Stimulated activated CD8-positive, alpha-beta memory T cell treated with anti-CD3 and anti-CD28 coated beads, Interleukin-4, amount 100 ng/mL, for 24 hours (primary cell): Measurements from ENCODE around the gene NPAS3.

ENCODE experiments used
- DNase-seq: peaks from one replicate; pipeline ENCODE4 v3.0.0-alpha.2; 2020; ENCODE audit warnings: low read depth

NPAS3 gene

DNA sequence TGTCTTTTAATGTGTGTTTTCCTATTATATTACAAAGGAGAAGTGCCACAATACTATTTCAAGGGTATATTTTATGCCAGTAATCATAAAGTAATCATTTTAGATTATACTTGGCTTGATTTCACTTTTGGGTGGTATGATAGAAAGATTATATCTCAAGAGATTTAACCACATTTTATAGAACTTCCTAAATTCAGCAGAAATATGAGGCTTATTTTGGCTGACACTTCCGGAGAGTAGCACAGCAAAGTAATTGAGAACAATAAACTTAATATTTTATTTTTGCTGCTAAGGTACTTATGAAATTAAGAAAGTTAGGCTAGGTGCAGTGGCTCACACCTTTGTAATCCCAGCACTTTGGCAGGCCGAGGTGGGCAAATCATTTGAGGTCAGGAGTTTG, 319.1 kb downstream of the NPAS3 start:
- DNase-seq = no peak

DNA sequence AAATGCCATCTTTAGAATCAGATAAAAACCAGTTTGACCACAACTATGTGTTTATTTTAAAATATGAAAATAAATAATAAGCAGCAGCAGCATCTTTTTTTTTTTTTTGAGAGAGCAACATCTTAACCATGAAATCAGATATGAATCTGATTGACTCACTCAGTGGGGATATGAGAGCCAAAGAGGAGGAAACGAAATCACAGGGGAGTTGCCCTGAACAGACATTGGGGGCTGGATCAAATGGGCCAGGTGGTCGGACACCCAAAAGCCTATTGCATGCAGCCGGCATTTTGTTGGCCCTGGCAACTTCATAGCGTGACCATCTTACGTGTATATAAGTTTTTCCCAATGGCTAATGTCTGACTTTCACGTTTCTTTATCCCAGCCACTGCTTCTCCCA, 321.1 kb downstream of the NPAS3 start:
- DNase-seq = no peak

DNA sequence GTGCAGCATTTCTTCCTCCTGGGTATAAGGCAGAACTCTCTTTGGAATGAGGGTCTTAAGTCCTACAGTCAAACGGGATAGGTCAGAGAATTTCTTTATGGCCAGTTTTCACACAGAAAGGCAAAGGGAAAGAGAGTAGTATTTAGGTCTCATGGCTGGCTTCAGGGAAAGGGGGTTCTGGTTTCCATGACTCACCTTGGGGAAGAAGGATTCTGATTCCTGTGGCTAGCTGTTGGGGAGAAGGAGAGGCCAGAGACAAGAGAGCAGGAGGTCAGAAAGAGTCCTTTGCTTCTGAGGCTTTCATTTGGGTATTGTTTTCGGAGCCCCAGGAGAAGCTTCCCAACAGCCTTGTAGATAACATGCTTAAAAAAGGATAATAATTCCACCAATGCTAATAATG, 332.5 kb downstream of the NPAS3 start:
- no peak for DNase-seq

DNA sequence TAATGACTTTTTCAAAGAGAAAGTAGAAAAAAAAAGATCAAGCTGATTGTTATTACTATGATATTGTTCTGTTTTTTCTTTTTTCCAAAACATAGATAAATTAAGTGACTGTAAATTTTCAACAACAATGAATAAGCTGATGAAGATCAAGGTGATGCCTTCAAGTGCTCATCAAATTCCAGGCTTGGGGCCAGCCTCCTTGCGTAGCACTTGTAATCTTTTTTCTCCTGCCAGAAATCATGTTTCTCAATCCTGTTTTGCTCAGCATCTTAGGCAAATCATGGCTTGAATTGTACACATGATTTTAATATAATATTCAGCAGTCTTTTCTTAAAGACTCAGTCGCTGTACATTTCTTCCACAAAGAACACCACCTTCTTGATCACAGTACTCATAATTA, 333.2 kb downstream of the NPAS3 start:
- no peak for DNase-seq

DNA sequence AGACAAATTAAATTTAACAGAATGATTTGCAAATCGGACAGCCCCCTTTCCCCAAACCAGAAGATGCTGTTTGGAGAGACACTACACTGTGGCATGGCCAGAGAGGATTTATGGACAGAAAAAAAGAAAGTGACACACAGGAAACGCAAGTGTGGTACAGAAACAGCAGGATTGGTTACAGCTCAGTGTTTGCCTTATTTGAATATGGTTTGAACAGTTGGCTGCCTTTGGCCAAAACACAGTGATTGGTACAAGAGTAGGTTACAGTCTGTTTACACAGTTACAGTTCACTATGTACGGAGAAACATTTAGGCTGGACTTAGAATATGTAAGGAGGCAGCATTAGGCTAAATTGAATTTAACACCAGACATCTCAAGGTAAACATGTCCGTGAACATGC, 335.3 kb downstream of the NPAS3 start:
- no peak for DNase-seq

DNA sequence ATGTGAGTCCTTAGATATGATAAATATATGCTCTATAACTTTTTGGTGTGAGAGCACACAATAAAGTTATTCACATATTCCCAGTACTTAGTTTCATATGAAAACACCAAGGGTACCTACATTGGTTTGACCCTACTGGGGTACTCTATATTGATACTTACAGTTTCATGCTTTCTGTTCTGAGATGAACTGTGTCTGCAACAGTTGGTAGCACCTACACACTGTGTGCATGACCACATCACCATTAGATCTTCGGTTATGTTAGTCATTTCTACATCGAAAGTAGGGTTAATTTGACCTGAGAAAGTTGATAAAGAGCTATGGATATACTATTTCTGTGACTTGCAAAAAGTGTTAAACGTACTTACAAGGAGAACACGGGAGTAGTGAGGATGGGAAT, 337.2 kb downstream of the NPAS3 start:
- no peak for DNase-seq

DNA sequence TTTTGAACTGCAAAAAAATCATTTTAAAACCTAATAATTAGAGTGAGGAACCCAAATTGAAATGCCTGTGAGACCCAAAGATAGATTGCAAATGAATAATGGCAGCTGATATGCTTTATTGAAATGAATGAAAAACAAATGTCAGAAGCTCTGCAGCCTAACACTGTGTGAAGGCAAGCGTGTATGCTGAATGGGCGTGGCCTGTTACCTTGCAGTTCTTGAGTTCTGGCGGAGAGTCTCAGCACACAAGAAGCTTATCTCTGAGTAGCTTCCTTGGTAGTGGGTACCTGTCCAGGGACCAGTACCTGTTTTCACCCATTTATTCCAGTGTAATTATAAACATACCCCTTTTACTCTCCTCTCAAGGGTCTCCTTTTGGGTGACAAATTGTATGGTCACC, 341.2 kb downstream of the NPAS3 start:
- no peak for DNase-seq

DNA sequence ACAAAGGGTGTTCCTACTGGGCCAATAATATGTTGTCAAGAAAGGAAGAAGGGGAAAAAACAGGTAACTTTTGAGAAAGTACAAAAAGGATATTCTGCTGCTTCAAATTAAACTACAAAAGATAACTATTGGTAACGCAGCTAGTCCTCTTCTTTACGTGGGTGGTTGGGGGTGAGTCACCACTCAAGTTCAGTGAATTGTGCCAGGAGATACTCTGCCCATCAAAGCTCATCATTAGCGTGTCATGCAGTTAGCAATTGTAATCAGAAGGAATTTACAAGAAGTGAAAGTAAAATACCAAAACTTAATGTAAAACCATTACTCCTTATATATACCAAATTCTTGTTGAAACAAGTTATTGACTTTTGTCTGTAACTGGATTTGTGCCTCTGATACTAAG, 342.0 kb downstream of the NPAS3 start:
- DNase-seq = no peak

DNA sequence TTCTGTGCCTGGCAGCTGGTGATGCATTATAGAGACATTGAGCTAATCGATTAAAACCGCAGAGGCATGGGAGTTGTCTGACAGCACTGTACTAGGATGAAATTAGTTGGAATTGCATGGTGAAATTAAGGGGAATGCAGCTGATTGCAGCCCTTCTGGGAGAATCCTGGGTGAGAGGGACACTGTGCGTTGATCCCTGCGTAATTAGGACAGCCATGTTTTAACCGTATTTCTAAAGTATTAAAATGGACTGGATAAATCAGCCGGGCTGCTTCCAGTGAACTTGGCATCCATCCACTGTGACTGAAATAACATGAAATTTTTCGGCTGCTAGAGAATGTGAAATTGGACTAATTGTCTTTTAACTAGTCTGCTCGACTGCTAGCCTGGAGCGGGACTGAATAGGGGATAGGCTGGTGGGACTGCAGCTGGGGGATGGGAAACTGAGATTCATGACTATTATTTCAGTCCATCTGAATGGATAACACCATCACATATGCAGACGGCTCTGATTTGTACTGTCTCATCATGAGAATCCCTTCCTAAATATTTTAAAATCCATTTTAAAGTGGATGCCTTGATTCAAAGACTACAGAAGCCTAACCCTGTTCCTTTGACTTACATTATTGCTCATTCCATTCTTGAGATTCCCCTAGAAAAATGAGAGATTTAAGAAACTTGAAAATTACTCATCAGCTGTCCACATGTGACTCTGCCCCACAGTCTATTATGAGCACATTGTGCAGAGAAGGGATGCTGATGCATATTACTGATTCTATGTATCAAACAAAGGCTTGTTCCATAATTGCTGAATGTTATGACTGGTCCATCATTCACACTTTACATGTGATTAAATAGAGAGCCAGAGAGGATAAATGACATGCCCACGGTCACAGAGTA, 343.9 kb downstream of the NPAS3 start:
- no peak for DNase-seq

DNA sequence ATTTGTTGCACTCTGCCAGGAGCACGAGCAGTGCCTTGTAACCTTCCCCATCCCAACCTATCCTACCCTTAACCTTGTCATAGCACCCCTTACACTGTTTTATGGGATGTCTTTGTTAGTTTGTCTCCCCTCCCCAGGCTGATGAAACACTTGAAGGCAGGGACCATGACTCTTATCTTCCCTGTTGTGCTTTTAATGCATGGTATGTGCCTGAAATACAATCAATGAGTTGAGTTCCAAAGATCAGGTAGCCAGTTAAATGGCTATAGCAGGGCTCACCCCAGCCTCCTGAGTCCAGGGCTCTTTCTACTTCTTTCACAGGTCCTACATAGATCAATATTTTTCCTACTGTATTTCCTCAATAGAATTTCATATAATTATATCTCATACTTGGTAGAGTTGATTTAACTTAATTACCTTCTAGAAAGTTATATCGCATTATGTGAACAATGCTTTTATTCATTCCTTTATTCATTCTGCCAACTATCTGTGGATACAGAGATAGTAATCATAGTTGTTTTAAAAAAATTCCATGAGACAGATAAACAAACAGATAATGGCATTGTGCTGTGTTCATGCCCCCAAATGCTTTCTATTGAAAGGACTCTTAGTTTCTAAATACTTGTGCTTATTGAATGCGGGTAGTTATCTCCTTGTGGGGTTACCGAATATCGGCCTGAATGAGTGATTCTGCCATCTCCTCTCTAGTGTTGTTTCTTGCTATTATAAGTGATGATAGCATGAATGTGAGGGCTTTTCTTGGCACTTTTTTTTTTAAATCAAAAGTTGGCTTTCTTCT, 347.4 kb downstream of the NPAS3 start:
- no peak for DNase-seq

DNA sequence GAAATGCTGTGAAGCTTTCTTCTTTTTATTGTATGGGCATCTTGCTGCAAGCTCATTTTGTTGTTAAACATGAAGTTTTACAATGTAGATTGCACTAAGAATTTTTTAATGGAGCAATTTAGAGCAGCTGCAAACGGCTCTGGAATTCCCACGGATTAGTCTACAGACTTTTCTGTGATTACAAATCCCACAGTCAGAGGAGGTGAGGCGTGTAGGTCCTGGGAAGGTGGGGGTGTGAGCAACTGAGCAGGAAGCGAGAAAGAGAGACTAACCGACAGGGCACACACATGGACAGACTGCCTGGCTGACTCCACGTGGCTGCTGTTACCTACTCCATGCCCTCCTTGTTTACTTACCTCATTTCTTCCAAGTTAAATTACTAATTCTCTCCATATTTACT, 348.5 kb downstream of the NPAS3 start:
- no peak for DNase-seq

DNA sequence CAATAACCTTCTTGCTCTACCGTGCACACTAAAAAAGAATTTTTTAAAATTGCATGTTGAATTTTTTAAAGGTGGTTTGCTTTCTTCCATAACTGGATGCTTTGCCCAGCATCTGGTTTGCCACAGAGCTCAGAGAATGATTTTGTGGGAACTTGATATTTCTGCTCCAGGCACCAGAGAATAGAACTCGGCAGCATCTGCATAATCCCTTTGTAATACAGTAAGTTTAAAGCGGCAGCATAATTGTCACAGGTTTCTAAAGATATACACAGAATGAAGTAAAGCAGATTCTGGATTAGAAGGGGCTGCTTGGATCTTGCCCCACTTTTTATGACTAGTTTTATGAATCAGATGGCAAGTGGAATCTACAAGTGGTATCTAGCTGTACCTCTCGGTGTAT, 352.0 kb downstream of the NPAS3 start:
- no peak for DNase-seq

DNA sequence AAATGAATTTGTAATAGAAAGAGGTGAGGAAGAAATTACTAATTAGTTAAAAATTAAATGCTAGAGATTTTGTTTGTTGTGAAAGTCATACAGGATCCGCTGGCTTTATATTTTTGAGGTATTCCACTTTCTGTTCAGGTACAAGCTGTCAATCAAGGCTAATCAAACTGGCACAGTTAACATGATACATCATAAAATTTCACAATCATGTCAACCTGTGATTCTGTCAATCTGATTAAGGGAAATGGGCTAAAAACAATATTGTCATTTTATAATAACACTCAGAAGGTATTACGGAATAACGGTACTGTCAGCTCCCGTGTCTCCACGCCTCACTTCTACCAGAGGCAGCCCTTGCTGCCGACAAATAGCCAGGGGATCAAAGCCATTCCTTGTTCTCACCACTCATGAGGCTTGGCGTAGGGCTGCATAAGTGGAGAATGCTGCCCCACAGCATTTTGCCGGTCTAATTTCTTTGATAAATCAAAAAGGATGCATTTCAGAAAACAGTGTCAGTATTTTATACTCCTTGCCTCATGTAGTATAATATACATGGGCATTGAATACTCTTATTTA, 352.9 kb downstream of the NPAS3 start:
- no peak for DNase-seq

DNA sequence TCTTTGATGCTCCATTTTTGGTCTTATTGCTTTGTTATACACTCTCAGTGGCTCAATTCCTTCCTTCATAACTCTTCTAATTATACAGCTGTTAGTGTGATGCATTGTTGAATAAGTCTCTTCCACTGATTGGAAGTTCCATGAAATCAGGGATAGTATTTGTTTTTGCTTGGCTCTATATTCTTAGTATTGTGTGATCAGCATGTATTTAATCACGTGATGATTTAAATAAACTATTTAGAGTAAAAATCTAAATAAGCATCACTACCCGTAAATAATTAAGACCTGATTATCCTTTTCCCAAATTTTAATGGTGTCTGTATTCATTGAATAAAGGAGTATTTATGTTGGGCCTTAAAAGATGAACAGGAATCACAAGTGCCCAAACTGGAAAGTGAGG, 355.7 kb downstream of the NPAS3 start:
- no peak for DNase-seq

DNA sequence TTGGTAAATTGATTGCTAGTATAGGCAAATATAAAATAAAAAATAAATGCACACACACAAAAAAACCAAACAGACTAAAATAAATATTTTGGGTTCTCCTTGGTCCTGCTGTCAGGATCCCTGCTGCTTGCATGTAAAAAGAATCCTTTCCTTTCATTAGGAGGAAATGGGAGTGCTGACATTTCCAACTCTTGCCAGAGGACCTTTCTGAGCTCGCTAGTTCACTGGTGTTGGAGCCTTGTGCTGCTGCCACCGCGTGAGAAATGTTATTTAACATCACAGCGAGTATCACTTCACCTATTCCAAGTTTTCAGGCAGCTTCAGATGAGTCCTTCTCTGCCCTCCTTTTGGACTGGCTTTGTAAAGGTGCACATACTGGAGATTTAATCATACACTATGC, 358.9 kb downstream of the NPAS3 start:
- no peak for DNase-seq

DNA sequence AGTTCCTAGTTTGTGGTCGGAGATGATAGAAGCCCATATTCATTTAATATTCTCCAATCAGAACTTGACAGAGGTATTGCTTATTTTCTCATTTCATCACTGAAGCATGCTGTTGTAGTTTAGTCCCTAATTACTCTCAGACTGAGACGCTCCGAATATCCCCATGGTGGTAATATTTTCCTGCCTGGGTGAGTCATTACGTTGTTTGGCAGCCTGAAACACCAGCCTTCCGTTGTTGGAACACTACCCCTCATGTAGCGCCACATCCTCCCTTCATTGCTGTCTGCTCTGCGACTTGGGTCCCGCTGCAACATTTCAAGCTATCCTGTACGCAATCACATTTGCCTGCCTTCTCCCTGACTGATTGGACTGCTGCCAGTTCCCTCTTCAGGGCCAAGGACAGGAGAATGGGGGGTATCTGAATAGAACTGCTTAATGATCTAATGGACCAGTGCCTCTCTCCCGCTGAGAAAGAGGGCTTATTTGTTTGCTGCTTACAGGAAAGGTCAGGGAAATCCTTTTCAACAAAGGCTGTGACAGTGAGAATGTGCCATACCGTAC, 369.1 kb downstream of the NPAS3 start:
- no peak for DNase-seq

DNA sequence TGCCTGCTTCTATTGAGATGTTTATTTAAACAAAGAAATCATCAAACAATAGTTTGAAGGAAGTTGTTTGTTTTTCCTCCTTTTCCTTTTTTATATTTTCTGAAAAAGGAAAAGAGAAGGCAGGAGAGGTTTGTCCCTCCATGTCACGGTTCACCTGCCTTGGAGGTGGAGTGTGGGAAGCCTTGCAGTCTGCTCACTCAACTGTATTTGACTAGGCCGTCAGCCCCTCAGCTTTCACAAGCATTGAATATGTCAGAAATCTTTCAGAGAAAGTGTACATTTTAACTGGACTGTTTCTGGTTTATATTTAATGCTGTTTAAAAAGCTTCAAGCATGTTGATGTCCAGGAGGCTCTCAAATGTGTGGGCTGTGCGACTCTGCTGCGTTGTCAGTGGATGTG, 370.4 kb downstream of the NPAS3 start:
- no peak for DNase-seq

DNA sequence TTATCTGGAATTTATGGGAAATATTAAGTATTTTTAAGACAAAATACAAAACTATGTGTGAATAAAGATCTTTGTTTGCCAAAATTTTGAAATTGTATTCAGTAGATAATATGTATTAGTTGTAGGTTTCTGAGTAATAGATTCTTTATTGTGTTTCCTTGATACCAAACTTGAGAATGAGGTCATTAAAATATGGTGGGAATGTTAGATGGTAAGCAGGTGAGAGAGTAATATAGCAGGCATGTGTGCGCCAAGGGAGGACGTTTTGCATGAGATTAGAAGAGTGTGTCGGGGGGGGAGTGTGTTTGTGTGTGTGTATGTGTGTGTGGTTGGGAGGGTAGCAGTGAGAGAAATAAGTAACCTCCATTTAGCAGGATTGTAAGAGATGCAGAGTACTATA, 376.5 kb downstream of the NPAS3 start:
- DNase-seq = no peak

DNA sequence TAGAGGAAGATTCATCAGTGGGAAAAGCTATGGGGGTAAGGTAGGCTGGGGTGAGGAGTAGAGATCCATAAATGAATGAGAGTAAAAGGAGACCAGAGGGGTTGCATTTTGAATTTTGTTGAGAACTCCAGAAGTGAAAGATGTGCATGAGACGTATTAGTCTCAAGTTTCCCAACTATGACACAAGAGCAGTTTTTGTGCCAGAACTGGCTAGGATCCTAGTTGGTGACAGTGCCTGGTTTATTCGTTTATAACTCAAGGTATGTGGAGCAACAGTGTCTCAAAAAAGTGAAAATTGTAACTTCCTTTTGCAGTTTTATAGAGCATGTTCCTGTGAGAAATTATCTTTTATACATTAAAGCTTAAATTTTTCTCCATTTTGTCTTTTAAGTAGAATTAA, 377.0 kb downstream of the NPAS3 start:
- DNase-seq = no peak

DNA sequence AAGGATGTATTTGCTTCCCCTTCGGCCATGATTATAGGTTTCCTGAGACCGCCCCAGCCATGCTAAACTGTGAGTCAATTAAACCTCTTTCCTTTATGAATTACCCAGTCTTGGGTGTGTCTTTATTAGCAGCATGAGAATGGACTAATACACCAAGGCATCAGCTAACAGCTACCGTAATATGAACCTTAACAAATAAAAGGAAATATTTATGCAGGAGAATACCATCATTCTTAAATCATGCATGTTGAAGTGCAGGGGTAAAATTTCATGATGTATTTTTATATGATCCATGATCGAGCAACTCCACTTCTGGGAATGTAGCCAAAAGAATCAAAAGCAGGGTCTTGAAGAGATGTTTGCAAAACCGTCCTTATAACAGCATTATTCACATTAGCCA, 379.0 kb downstream of the NPAS3 start:
- DNase-seq = no peak

DNA sequence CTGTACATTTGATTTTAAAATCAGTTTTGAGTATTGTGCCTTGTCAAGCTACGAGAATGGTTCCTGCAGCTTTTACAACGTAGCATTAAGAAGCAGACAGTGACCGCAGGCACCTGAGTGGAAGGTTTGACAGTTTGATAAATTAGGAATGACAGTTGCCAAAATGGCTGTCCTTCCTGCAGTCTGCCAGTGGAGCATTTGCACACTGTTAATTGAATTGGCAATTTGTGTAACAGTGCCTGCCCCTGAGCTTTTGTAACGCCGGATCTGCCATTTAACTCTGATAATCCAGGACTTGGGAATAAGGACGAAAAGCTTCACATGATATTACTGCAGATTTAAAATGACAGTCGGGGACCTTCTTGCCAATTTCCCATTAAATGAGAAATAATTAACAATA, 385.3 kb downstream of the NPAS3 start:
- no peak for DNase-seq

DNA sequence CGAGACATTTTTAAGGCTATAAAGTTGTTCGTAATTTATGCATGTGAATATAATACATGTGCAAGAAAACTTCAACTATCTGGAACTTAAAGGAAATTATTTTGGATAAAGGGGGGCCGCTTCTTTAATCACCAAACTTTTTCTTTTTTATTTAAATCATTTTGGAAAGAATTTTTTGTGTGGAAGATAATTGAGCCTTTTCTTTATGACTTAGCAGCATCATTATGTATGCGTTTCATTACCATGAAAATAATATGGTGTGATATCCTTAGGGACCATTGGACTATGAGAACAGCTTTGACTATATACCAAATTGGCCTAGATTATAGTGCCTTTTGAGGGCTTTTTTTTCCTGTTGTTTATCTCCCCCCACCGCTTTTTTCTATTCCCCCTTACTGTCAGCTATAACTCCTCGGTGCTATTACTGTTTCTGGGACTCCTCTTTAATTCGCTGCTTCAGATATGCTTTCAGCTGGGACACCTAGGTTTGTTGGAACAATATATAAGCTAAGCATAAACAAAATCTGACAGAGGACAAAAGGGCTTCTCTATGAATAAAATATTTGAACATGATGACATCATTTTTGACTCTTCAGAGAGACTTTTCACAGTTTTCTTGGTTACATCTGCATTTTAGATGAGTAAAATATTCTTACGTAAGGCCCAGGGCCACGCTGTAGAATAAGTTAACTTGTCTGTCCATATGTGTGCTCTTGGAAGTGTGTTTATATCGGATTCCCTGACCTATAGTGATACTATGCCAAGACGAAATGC, 392.7 kb downstream of the NPAS3 start:
- no peak for DNase-seq
